Superior temporal gyrus (tissue), 1 donor: ENCODE data around the gene SH2D1B.

ENCODE experiments used
- DNase-seq: peaks from one replicate; pipeline ENCODE4 v3.0.0-alpha.2; 2016; ENCODE audit errors: extremely low spot score

The SH2D1B gene

DNA sequence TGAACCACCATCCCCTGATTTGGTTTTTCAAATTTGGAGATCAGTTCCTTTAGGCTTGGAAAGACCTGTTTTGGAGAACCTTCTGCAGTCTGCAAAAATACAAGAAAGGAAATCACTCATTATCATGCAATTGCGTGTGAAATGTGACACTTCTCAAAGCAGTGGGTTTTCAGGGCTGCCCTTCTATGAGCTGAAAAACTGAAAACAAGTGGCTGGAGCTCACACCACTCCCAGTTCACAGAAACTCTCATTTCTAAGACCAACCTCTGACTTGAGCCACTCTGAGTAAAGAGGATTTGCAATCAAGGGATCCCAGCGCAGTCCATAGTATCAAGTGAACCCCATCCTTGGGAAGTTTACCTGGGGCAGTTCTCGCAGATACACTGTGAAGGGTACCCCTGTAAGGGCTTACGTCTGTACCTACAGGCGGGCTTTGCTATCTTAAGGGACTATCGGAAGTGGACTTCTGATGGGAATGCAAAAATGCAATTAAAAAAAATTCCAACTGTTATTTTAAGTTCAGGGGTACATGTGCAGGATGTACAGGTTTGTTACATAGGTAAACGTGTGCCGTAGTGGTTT lies 12.8 kb downstream of the SH2D1B start:
- no peak for DNase-seq

DNA sequence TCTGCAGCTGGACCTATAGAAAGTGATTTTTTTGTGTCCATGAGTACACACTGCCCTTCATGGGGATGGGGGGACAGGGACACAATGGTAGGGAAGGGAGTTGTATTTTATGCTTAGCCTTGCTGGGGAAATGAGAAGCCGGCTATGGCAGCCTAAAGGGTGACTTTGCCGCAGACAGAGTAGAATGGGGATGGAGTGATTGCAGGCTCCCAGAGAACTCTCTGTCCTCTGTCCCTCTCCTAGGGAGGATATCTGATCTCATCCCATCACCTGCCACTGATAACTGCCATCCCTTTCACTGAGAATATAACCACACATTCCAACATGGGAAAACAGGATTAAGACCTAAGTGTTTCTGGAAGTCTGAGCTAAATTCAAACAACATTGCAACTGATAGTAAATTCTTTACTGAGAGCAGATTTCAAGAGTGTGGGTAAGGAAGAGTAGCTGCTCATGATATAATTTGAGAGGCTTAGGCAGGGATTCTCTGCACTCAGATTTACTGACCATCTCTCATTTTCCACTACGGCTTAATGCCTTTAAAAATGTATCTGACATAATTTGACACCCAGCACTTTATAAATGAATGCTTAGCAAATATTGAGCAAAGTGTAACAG lies 13.9 kb downstream of the SH2D1B start:
- no peak for DNase-seq

DNA sequence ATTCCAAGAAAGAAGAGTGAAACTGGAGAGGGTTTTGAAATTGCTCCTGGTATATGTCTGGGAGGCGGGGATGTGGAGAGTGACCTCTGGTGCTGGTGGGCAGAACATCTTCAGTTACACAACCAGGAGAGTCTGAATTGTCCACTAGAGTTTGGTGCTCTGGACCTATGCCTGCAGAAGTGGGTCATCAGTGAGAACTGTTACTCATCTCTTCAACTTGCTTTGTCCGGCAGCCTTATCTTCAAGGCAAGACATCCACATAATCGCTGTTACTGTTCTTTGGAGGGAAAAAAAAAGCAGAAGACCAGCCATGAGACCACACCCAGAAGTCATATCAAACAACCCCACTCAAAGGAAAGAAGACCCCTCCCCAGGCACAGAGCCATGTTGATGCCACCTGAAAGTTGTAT lies 14.9 kb downstream of the SH2D1B start:
- no peak for DNase-seq

DNA sequence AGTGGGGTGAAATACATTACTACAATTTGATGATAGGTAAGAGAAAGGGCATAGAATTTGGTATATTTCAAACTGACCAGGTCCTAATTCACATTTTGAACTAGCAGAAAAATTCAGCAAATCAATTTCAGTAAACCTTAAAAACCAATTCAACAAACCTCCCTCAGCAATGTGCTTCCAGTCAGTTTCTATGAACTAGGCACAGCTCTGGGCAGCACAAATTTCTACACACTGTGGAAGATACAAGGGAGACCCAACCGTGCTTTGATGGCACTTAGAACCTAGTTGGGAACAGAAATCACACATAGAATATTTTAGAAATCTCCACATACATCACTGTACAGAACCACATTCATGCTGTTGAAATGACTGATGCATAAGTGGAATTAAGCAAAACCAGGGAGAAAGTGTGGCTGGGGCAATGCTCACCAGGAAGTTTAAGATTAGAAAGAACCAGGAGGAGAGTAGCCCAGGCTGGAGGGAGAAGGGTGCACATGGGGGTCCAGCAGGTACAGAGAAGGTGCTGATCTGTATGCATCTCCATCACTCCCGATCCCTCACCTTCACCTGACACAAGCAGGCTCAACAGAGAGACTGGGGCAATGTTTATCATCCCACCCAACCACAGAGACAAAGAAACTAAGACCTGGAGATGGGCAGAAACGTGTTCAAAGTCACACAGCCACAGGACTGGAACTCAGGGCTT lies 15.6 kb downstream of the SH2D1B start:
- DNase-seq, result no peak

DNA sequence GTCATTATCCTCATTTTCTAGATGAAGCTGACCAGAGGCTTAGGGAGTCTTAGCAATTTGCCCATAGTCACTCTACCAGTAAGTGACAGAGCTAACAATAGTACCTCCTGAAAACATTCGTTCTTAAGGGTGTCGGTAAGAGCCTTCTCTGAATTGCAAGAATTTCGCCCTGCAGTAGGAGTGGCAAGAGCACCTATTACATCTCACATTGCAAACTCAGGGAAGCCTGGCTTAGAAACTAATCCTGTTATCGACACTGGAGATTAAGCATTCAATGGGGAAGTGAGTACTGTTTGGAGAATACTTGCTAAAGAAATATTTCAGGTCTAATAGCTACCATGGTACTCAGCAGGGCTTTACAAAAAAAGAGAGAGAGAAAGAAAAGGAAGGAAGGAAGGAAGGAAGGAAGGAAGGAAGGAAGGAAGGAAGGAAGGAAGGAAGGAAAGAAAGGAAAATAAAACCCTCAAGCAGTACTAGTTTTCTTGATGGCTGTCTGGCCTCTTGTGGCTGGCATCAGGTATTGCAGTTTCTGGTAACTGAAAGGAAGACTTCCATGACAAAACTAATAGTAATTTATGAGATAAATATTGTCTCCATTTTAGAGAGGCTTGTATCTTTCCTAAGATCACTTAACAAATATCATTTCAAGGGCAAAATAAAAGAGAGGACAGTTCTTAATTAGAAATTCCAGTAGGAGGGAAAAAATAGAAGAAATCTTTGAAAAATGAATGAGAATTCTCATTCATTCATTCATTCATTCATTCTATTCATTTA lies 20.0 kb downstream of the SH2D1B start:
- peak; percentile 60 for DNase-seq

DNA sequence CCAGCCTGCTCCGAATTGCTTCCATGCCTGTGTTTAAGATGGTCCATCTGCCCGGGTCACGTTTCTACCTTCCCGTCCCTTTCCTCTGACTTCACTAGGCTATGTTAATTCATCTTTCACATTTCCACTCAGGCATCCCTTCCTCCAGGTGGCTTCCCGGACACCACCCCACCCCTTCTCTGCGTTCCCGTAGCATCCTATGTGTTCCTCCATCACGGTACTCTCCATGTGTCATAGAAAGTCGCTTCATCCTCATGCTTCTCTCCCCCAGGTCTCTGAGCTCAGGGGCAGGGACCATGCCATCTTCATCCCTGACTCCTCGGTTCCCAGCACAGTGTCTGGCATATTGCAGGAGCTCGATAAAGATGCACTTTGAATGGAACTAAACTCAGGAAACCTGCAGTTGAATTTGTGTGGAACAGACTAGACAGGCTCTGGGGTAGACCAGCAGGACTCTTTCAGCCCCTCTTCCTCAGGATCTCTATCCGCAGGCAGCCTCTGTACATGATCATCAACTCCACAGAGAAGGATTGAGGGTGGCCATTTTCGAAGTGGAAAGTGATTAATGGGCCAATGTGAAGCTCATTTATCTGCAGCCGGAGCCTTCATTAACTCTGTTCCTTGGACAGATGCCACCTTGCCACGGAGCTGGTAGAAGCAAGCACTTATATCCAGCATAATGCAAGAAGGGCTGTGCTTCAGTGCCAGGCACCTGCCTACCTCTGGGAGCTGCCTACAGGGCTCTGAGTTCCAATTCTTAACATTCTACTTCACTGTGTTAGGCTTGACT lies 21.3 kb downstream of the SH2D1B start:
- DNase-seq, result no peak

DNA sequence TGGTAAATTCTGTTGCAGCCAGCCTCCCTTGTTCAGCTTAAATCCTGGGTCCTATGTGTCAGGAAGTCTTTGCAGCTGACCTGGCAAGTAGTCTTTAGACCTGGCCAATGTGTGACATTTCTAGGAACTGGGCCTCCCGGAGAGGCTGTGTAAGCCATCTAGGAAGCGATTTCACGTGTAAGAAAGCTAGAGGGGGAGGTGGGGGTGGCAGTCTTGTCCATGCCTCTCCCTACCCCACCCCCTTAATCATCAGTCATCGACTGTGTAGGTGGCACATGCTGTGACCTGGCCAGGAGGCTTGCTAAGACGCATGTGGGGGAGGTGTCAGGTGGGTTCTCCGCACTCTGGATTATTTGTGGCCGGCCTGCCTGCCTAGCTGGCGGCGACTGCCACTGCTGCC lies 22.0 kb downstream of the SH2D1B start:
- no peak for DNase-seq

DNA sequence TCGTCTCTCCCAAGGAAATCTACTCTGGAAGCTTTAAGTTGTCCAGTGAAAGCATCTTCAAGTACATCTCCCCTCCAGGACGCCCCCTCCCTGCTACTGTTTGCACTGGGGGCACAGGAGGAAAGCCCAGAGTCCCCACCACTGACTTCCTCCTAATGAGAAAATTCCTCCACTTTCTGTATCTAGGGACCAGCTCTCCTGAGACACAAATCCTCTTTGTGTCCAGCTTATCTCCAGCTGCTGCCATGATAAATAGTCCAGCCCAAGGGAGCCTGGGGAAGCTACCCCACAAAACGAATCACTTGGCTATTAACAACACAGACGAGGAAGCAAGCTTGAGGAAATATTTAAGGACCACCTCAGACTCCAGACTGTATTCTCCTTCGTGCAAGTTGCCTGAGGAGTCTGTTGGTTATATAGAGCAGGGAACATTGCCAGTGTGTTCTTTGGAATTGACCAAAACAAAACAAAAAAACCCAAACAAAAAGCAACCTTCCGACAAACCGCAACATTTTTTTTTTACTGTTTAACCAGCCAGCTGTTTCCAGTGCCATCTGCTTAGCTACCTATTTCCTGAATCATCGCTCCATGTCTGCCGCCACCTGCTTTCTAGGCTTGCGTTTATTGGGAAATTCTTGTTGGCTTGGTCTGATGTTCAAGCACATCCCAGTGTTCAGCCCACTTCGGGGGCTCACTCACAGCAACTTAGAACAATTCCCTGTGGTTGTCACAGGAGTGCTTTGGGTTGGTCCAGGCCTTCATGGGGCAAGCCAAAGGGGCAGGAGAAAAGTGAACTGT lies 22.7 kb downstream of the SH2D1B start:
- DNase-seq, result no peak

DNA sequence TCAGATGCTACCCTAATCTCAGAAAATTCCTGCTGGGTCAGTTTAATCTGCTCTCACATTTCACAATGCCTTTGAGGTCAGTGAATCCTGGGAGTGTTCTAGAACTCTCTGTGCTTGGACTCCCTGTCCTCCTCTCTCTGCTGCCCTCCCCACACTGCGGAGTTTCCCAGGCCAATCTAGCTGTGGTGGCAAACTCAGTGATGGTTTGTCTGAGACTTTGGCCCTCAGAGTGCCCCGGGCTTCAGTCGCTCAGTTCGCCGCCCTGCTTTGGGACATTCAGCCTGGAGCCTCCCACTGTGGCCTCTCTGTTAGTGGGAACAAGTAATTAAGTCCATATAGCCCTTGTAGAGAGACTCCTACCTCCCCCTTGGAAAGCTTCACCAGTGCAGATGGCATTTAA lies 23.3 kb downstream of the SH2D1B start:
- DNase-seq, result no peak

DNA sequence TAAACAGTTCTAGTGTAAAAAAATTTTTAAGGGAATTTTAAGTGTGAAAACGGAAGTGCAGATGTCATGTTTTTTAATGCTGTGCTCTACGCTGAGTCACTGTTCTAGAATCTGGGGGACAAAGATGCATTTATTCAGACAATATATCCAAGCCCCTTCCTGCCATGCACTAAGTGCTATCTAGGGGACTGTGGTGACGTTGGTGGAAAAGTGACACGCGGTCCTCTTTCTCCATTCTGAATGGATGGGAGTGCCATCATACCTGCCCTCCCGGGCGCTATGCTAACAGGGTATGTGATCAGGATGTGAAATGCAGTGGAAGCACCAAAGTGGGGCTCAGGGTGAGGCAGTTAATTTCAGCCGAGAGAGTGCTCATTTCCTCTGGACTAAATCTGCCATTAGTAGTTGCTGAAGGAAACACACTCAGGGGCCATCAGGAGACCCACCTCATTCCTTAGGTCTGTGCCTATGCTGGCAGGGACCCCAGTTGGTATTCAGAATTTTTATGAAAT lies 23.8 kb downstream of the SH2D1B start:
- DNase-seq, result no peak

DNA sequence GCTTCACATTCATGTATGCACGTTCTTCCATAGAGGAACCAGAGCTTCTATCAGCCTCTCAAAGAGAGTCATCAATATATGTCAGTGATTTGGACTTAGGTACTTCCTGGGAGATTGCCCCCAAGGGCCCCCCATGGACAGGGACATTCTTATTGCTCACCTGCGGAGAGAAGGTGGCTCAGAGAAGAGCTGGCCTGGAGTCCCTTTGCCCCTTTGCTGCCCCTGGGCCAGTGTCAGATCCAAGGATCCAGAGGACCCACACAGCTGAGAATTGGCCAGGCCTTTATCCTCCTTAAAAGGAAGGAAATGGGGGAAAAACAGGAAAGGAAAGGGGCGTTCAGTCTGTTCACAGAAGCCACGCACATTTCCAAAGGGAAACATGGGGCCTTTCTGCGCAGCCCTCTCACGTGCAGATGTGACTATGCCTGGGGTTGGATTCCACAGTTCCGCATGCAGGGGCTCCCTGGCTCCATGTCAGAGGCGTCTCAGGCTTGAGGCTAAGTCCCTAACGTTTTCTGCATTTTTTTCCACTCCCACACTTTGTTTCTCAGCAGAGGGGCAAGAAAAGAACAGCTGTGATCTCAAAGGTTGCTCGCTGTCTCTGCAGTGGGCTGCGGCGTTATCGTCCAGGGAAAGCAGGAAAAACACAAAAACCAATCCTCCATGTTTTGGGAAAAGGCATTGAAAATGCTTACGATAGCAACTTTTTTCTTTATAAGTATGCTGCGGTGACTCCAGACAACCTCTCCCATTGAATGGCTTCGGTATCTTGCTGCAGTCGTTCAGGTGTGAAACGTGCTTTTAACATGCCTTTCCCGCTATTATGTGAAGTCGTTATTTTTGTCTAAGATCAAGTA lies 24.5 kb downstream of the SH2D1B start:
- no peak for DNase-seq

DNA sequence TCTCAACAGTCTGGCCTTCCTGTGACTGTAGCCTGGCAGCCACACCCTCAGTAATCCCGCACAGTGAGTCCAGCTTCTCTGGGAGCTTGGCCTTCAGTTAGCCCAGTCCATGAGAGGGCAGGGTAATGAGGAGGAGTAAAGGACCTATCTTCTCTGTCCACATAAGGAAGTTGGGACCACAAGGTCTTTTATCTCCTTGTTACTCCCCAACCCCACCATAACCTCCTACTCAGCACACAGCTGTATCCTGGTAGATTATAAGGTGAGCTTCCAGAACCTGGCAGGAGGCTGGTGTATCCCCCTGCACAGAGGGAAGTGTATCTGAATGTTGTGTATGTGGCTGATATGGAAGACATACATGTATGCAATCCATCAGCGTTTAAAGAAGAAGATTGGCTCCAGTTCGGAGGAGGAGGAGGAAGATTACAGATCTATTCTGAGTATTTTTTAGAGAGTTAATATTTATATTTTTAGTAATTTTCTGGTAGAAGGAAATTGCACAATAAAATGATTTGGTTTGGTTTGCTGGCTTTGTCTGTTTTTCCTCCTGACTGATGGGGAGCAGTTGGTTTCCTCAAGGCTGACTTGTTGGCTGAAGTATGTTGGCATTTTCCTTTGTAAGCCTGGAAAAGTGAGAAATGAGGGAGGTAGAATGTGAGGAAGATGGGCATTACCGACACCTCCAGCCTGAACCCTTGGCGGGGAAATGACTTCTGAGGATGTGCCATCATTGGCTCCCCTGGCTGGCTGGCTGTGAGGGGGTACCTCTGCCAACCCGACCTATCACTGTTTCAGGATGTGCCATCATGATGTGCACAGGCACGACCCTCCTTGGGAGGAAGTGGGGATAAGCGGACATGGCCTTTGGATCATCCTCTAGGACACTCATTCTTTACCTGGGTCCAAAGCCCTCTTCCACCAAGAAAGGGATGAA lies 25.4 kb downstream of the SH2D1B start:
- no peak for DNase-seq

DNA sequence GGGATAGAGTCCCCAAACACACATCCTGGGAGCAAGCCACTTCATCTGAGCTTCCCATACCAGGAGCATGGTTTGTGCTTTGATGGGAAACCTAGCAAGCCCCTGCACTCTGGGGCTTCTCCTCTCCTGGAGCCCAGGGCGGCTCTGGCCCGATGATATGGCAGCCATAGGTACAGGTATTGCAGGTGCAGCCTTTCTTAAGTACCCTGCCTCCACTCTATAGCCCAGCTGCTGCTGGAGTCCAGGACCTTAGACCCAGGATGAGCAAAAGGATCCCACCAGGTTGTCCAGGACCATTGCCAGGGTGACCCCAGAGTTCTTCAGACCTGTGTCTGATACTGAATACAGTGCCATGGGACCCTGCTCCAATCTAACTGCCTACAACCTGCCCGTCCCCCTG lies 26.2 kb downstream of the SH2D1B start:
- no peak for DNase-seq

DNA sequence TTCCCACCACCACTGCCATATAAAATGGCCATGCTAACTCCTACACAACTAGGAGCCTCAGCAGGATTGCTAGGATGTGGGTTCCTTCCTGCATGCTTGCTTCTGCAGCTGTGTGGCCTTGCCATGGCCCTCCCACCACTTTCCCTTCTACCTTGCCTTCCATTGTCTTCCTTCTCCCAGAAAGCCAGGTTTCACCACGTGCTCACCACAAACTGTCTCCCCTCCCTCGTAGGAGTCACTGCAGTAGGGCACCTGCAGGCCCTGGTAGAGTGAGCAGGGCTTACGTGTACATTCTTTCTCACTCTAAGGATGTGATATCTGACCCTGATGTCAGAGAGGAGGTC lies 26.7 kb downstream of the SH2D1B start:
- no peak for DNase-seq

DNA sequence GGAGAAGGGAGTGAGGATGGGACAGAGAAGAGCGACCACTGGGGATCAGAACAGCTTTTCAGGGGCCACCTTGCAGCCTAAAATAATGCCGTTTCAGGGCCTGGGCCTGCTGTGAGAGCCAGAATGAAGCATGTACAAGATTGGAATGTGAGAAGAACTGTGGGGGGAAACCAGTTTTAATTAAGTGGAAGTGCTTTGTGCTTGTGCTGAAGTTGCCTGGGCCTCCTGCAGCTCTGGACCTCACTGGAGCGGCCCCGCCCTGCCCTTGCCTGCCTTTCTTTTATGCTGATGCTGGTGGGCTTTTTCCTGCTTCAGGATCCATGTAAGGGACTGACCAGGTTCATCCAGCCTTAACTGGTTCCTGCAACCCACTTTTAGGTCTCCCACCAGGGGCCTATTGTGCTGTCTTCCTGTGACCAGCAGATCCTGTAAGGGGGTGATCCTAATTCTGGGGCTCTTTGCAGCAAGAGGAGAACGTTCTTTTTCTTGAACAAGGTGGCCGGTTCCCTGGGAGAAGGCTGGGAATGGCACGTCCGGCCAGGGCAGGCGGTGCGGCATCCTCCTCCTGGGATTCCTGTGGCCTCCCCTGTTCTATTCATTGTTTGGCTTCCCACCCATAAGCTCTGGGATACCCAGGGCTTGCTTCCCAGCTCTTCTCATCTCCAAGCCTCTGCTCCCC lies 27.2 kb downstream of the SH2D1B start:
- no peak for DNase-seq

DNA sequence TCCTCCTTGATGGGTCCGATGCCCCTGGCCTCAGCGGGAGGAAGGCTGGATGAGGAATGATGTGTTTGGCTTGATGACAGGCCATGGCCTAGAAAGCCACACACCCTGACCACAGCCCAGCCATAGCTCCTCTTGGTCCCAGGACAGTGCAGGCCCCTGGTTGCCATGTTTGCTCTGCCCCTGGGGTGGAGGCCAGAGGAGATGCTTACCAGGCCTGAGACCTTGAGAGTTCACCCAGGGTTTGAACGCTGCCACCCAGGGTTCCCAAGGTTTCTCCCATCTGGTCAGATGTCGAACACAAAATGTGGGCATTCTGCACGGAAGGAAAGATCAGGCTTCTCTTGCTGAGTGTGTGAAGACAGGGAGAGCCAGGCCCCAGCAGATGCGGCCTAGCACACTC lies 27.8 kb downstream of the SH2D1B start:
- no peak for DNase-seq

DNA sequence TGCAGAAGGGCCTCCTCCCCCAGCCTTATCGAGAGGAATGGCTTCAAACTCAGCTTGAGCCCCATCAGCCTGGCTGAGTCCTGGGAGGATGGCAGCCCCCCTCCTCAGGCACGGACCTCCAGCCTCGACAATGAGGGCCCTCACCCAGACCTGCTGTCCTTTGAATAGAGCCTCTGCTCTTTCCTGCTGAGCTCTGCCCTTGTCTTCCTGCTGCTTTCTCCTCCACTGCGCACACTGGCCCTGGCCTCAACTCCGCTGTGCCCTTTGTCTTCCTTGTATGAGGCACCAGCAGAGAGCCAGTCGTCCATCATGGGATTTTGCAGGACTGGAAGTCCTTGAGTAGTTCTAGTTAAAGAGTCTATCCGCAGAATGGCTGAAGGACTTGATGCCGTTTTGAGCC lies 28.4 kb downstream of the SH2D1B start:
- no peak for DNase-seq

DNA sequence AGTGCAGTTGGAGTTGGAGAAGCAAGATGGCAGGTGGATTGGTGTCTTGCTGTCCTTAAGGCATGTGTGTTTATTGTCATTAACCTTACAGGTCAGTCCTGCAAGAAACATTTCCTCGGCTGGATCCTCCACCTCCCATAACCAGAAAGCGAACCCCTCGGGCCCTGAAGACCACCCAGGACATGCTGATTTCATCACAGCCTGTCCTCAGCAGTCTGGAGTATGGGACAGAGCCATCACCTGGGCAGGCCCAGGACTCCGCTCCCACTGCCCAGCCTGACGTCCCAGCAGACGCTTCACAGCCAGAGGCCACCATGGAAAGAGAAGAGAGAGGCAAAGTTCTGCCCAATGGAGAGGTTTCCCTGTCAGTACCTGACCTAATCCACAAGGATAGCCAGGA lies 28.8 kb downstream of the SH2D1B start:
- DNase-seq, result no peak
